GM21423 (cell line): ENCODE results near the gene ADAD2.

ENCODE experiments used
- ATAC-seq: cut with Tn5 transposase; IDR thresholded peaks from one replicate; pipeline ENCODE4 v1.9.1; 2021; ENCODE audit warnings: mild to moderate bottlenecking, moderate library complexity; ENCODE audit not compliant: unreplicated experiment

The ADAD2 gene

GRCh38 chr16:84190731-84191388, at the start of gene ADAD2:
ADAD2 (plus strand) TSS chr16:84191157; CDS start chr16:84191231, 74 bp downstream.
- ATAC-seq = no peak

- ATAC-seq = no peak
Measured at GRCh38 chr16:84143081-84143480, 47.9 kb upstream of the ADAD2 start.

GRCh38 chr16:84143784-84144199, 47.2 kb upstream of the ADAD2 start:
- no peak for ATAC-seq

GRCh38 chr16:84144209-84144858, 46.6 kb upstream of the ADAD2 start:
- ATAC-seq = peak; percentile 5

- peak; percentile 92 for ATAC-seq
Measured at GRCh38 chr16:84144859-84145639, 45.9 kb upstream of the ADAD2 start, which contains the start of the genes DNAAF1 and HSDL1. DNAAF1 (plus strand) TSS chr16:84145308; CDS start chr16:84145441, 133 bp downstream. HSDL1 (minus strand) TSS chr16:84145177; CDS start chr16:84131321, 13,856 bp downstream.

- ATAC-seq = no peak
Measured at GRCh38 chr16:84150926-84151325, 40.0 kb upstream of the ADAD2 start.

- ATAC-seq = no peak
Measured at GRCh38 chr16:84153660-84154214, 37.2 kb upstream of the ADAD2 start.

- ATAC-seq = no peak
Measured at GRCh38 chr16:84155226-84155625, 35.7 kb upstream of the ADAD2 start.

GRCh38 chr16:84155771-84156170, 35.2 kb upstream of the ADAD2 start:
- no peak for ATAC-seq

GRCh38 chr16:84156342-84156784, 34.6 kb upstream of the ADAD2 start:
- no peak for ATAC-seq

GRCh38 chr16:84159007-84159406, 31.9 kb upstream of the ADAD2 start:
- ATAC-seq = no peak

- no peak for ATAC-seq
Measured at GRCh38 chr16:84159800-84160199, 31.2 kb upstream of the ADAD2 start.

- no peak for ATAC-seq
Measured at GRCh38 chr16:84161037-84161436, 29.9 kb upstream of the ADAD2 start.

GRCh38 chr16:84161801-84162200, 29.2 kb upstream of the ADAD2 start:
- no peak for ATAC-seq

- no peak for ATAC-seq
Measured at GRCh38 chr16:84165746-84166145, 25.2 kb upstream of the ADAD2 start.

GRCh38 chr16:84166796-84167695, 23.9 kb upstream of the ADAD2 start:
- no peak for ATAC-seq

GRCh38 chr16:84169765-84170310, 21.1 kb upstream of the ADAD2 start:
- ATAC-seq = no peak

GRCh38 chr16:84174396-84174795, 16.6 kb upstream of the ADAD2 start:
- ATAC-seq = no peak

- no peak for ATAC-seq
Measured at GRCh38 chr16:84175350-84176081, 15.4 kb upstream of the ADAD2 start.
